Fibroblast of villous mesenchyme (primary cell): ENCODE measurements around the gene MASP2. TPM values are rescaled to one million over a fixed set of nuclear protein-coding genes. Genes with fewer than 3 reads are reported as not detected.
A peak's percentile ranks its signal among the peaks of the same experiment; 100 is the strongest.
"Not testable (repeated sequence)": the region's sequence is repeated elsewhere in the genome, so short reads cannot be mapped to it uniquely, and the experiment has no call there.

ENCODE experiments used
- DNase-seq: peaks from one replicate; pipeline ENCODE4 v3.0.0-alpha.2; 2010; ENCODE audit warnings: low read depth
- H3K4me3 ChIP-seq: 2 replicates; pipeline ENCODE4 v1.5.1; 2011; ENCODE audit warnings: low read depth, mild to moderate bottlenecking, low read length
- total RNA-seq: library from RNA; depleted of rRNA; stranded (reverse); fragments of >200 nt; gene quantifications from 2 replicates; pipeline ENCODE4 v1.2.3, GENCODE V29; 2012
- TF ChIP-seq, protein P1 (sequence below): IDR thresholded peaks from 2 replicates; pipeline ENCODE4 v1.5.1; 2012; ENCODE audit warnings: low read depth, mild to moderate bottlenecking, low read length; ENCODE audit not compliant: insufficient read depth

Gene MASP2
- total RNA-seq, 1 donor: not detected

DNA sequence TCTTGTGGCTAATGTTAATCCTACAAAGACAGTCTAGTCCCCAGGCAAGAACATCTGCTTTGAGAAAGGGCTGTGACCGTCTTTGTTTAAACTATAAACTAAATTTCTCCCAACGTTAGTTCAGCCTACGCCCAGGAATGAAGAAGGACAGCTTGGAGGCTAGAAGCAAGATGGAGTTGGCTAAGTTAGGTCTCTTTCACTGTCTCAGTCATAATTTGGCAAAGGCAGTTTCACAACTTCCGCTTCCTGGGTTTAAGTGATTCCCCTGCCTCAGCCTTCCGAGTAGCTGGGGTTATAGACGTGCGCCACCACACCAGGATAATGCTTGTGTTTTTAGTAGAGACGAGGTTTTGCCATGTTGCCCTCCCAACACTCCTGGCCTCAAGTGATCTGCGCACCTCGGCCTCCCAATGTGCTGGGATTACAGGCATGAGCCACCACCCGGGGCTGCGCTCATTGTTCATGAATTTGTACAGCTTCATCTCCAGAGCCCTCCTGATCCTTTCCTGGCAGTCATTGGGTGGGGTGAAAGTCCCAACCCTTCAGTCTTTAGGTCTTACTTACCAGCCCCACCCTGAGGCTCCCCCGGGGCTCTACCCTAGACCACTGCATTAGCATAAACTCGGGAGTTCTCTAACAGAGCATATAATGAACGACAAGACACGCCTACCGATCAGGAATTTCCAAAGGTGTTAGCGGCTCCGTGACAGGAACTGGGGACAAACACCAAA is 4.9 kb upstream of the MASP2 start:
- peak; percentile 48 for DNase-seq
- no peak overlapping the region for H3K4me3 ChIP-seq
- TF ChIP-seq, protein P1, sequence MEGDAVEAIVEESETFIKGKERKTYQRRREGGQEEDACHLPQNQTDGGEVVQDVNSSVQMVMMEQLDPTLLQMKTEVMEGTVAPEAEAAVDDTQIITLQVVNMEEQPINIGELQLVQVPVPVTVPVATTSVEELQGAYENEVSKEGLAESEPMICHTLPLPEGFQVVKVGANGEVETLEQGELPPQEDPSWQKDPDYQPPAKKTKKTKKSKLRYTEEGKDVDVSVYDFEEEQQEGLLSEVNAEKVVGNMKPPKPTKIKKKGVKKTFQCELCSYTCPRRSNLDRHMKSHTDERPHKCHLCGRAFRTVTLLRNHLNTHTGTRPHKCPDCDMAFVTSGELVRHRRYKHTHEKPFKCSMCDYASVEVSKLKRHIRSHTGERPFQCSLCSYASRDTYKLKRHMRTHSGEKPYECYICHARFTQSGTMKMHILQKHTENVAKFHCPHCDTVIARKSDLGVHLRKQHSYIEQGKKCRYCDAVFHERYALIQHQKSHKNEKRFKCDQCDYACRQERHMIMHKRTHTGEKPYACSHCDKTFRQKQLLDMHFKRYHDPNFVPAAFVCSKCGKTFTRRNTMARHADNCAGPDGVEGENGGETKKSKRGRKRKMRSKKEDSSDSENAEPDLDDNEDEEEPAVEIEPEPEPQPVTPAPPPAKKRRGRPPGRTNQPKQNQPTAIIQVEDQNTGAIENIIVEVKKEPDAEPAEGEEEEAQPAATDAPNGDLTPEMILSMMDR: no peak

DNA sequence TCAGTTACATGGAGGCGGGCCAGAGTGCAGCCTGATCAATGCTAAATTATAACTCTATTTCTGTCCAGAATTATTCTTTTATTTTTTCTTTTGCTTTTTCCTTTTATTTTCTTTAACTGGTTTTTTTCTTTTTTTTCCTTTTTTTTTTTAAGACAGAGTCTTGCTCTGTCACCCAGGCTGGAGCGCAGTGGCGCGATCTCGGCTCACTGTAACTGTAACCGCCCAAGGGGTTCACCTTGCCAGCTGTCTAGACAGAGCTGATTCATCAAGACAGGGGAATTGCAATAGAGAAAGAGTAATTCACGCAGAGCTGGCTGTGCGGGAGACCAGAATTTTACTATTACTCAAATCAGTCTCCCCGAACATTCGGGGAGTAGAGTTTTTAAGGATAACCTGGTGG is 4.1 kb upstream of the MASP2 start:
- DNase-seq, H3K4me3 ChIP-seq: not testable (repeated sequence)

DNA sequence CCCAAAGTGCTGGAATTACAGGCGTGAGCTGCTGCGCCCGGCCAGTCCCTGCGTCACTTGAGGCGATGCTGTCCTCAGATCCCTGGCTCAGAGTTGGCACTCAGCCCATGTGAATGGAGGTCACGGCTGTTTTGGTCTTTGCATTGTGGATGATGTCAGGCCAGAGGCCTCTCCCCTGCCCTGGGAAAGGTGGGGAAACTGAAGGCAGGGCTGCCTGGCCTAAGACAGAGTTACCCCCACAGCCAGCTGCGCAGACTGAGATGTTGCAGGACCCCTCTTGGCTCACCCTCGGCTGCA is 821 bp downstream of the MASP2 start:
- TF ChIP-seq, protein P1: no peak
- no peak for DNase-seq
- no peak overlapping the region for H3K4me3 ChIP-seq

DNA sequence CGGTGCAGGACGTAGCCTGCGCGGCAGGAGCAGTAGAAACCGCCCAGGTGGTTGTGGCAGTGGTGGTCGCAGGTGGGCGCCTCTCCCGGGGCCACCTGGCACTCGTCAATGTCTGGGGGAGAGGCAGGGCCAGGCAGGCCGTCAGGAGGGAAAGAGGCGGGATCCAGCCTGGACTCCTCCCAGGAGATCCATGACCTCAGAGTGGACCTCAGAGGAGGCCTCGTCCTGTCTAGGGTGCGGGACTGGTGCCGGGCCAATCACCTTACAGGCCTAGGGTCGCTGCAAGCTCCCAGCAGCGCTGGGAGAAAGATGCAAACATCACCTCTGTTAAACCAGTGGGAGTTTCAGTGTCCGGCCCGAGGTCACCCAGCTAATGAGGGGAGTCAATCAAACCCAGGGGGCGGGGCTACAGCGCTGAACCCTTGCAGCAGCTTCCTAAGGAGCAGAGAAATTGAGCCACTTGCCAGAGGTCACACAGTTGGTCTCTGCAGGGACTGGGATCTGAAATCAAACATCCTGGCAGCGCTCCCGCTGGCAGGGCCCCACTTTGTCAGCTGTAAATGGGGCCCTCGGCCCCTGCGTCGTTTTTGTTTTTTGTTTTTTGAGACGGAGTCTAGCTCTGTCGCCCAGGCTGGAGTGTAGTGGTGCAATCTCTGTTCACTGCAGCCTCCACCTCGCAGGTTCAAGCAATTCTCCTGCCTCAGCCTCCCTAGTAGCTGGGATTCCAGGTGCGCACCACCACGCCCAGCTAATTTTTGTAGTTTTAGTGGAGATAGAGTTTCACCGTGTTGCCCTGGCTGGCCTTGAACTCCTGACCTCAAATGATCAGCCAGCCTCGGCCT is 1.4 kb downstream of the MASP2 start:
- no peak overlapping the region for H3K4me3 ChIP-seq
- TF ChIP-seq, protein P1: no peak
- DNase-seq: no peak

DNA sequence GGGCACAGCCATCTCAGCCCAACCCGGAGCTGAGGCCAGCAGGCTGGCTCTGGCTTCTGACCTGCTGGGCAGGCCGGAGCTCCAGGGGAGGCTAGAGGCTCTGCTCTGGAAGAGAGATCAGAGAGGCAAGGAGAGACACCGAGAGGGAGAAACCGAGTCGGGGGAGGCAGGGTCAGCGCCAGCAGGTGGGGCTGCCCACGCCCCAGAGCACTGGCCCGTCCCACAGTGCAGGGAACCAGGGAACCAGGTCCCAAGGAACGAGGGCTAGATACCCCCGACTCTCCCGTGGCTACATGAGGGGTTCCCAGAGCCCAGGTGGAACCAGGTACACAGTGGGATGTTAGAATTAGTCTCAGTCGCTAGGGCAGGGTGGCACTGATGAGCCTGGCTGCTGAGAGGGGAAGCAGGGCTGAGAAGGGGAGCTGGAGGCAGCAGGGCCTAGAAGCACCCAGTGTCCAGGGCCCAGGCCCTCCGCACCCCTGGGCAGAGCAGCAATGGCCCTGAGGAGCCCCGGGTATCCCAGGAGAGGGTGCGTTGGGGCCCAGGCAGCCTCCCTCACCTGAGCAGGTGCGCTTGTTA is 2.1 kb downstream of the MASP2 start:
- no peak overlapping the region for H3K4me3 ChIP-seq
- DNase-seq: no peak

DNA sequence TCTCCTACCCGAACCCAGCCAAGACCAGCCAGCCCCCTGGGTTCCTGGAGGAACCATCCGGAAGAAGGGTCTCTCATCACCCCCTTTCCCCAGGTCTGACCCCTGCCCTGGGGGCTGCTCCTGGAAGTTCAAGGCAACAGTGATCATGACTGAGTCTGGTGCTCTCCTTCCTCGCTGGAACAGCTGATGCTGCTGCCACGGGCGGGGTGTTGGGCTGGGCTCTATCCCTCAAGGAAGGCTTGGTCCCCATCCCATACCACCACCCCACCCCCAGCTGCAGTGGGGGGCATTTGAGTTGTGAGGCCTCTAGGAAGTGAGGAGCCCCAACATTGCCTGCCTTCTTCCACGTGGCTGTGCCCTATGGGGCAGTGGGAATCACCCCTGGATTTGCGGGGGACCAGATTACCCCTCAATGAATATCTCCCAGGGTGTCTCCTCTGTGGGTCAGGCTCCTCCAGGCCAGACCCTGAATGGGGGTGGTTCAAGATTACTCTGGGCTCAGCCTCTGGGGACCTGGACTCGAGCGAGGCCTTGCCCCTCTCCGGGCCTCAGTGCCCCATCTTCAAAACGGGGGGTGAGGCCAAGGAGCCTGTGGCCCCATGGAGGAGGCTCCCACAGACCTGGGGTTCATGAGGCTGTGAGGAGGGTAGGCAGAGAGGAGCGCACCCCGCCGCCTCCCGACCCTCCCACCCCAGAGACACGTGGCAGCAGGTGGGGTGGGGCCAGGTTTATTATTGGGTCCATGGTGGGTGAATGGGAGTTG is 2.8 kb downstream of the MASP2 start:
- TF ChIP-seq, protein P1: no peak
- DNase-seq: no peak
- no peak overlapping the region for H3K4me3 ChIP-seq

More for the DNA sequence above, 2.1 kb downstream of the MASP2 start:
- TF ChIP-seq, protein P1: no peak
